Stimulated activated CD4-positive, alpha-beta T cell treated with anti-CD3 and anti-CD28 coated beads, Interleukin-12 subunit alpha, Interleukin-12 subunit beta, amount 100 ng/mL, for 4 hours (primary cell): ENCODE results near the gene COG4.

Experiments
- DNase-seq: peaks from one replicate; pipeline ENCODE4 v3.0.0-alpha.2; 2020

The COG4 gene

GRCh38 chr16:70526403-70526802, 3.0 kb upstream of the COG4 start:
- no peak for DNase-seq

GRCh38 chr16:70524399-70524825, 1.1 kb upstream of the COG4 start:
- peak; percentile 13 for DNase-seq

- DNase-seq: peak; percentile 63
Measured at GRCh38 chr16:70523743-70524398, 517 bp upstream of the COG4 start, which contains the start of gene SF3B3. TSS of gene SF3B3 (plus strand) at chr16:70523816. CDS start at chr16:70526657, 2,841 bp downstream.

GRCh38 chr16:70522216-70523075, 908 bp downstream of the COG4 start:
- DNase-seq: no peak

- DNase-seq: no peak
Measured at GRCh38 chr16:70520612-70521297, 2.6 kb downstream of the COG4 start.

- DNase-seq: no peak
Measured at GRCh38 chr16:70512456-70512855, 10.9 kb downstream of the COG4 start.

GRCh38 chr16:70511833-70512232, 11.5 kb downstream of the COG4 start:
- DNase-seq: no peak

GRCh38 chr16:70510216-70510615, 13.1 kb downstream of the COG4 start:
- DNase-seq: no peak

GRCh38 chr16:70508752-70509151, 14.6 kb downstream of the COG4 start:
- DNase-seq: no peak

- no peak for DNase-seq
Measured at GRCh38 chr16:70496513-70496912, 26.8 kb downstream of the COG4 start.

- no peak for DNase-seq
Measured at GRCh38 chr16:70495425-70496182, 27.8 kb downstream of the COG4 start.

GRCh38 chr16:70494777-70495176, 28.6 kb downstream of the COG4 start:
- no peak for DNase-seq

- DNase-seq: no peak
Measured at GRCh38 chr16:70494202-70494770, 29.1 kb downstream of the COG4 start.

- no peak for DNase-seq
Measured at GRCh38 chr16:70493802-70494201, 29.6 kb downstream of the COG4 start.

- no peak for DNase-seq
Measured at GRCh38 chr16:70490261-70490660, 33.1 kb downstream of the COG4 start.

- no peak for DNase-seq
Measured at GRCh38 chr16:70484867-70485266, 38.5 kb downstream of the COG4 start.

- no peak for DNase-seq
Measured at GRCh38 chr16:70483426-70483825, 39.9 kb downstream of the COG4 start.

GRCh38 chr16:70482624-70483023, 40.7 kb downstream of the COG4 start:
- DNase-seq: no peak

GRCh38 chr16:70481929-70482536, 41.3 kb downstream of the COG4 start:
- no peak for DNase-seq

GRCh38 chr16:70480127-70481105, 42.9 kb downstream of the COG4 start:
- no peak for DNase-seq

GRCh38 chr16:70478912-70479341, 44.4 kb downstream of the COG4 start:
- DNase-seq: no peak
